Activated naive CD8-positive, alpha-beta T cell treated with anti-CD3 and anti-CD28 coated beads, Interleukin-2, amount 10 ng/mL, durations not matched to agents 7 days and 5 days (primary cell): ENCODE data around the gene DENND5B. TPM values are rescaled to one million over a fixed set of nuclear protein-coding genes. Genes with fewer than 3 reads are reported as not detected.
"Not testable (repeated sequence)": the region's sequence is repeated elsewhere in the genome, so short reads cannot be mapped to it uniquely, and the experiment has no call there.

Experiments used
- ATAC-seq: fragments of 150-1000 bp; cut with Tn5 transposase; one replicate; pipeline ENCODE4 v1.10.0; 2021; ENCODE audit warnings: low read depth, moderate library complexity
- POLR2A ChIA-PET: fragments of 350-600 bp; sonication (Branson Sonifier 250); formaldehyde crosslinking; loops from one replicate; lab custom pipeline; 2021; ENCODE audit warnings: antibody characterized with exemption; lab: Charles Lee
- DNase-seq: peaks from one replicate; pipeline ENCODE4 v3.0.0; 2021
- H3K27ac Mint-ChIP-seq: one replicate; pipeline ENCODE4 v1.8.0; 2022; ENCODE audit warnings: mild to moderate bottlenecking, mixed read lengths
- H3K27me3 Mint-ChIP-seq: one replicate; pipeline ENCODE4 v1.8.0; 2022; ENCODE audit warnings: mild to moderate bottlenecking, moderate library complexity, mixed read lengths
- H3K36me3 Mint-ChIP-seq: one replicate; pipeline ENCODE4 v1.8.0; 2021; ENCODE audit warnings: mild to moderate bottlenecking, mixed read lengths
- H3K4me1 Mint-ChIP-seq: one replicate; pipeline ENCODE4 v1.8.0; 2021; ENCODE audit warnings: mixed read lengths
- H3K4me3 Mint-ChIP-seq: one replicate; pipeline ENCODE4 v1.8.0; 2022; ENCODE audit warnings: mild to moderate bottlenecking, moderate library complexity, mixed read lengths
- H3K9me3 Mint-ChIP-seq: one replicate; pipeline ENCODE4 v1.8.0; 2021; ENCODE audit warnings: mixed read lengths
- total RNA-seq, 2 experiments: library from RNA; stranded (reverse); gene quantifications; one replicate each; pipeline ENCODE4 v1.2.3, GENCODE V29; 2021

DENND5B gene
- total RNA-seq, 2 experiments from 2014 or later, result 0.33 to 0.34 TPM

GRCh38 chr12:31479516-31480210 lies 111.3 kb downstream of the DENND5B start:
- Mint-ChIP-seq H3K27ac (no peak overlapping the region), H3K27me3 (peaks cover 3% of the 10 kb centered on the region), H3K9me3 (no peaks in the 10 kb centered on the region), H3K36me3 (no peaks in the 10 kb centered on the region), H3K4me3 (no peak overlapping the region), H3K4me1 (no peaks in the 10 kb centered on the region)
- POLR2A ChIA-PET, result no interaction called here
- ATAC-seq (no peak), DNase-seq (no peak)

- no peak for ATAC-seq
- no peaks in the 10 kb centered on the region for H3K36me3 Mint-ChIP-seq
- H3K27ac Mint-ChIP-seq, result no peak overlapping the region
- no peak overlapping the region for H3K4me3 Mint-ChIP-seq
- POLR2A ChIA-PET, result no interaction called here
- no peaks in the 10 kb centered on the region for H3K9me3 Mint-ChIP-seq
- no peak for DNase-seq
- H3K4me1 Mint-ChIP-seq, result no peaks in the 10 kb centered on the region
- peaks cover 5% of the 10 kb centered on the region for H3K27me3 Mint-ChIP-seq
These were observed 112.0 kb downstream of the DENND5B start for GRCh38 chr12:31478898-31479297.

GRCh38 chr12:31478425-31478824 lies 112.5 kb downstream of the DENND5B start:
- POLR2A ChIA-PET, result no interaction called here
- Mint-ChIP-seq H3K36me3 (no peaks in the 10 kb centered on the region), H3K9me3 (no peaks in the 10 kb centered on the region), H3K4me3 (no peak overlapping the region), H3K27ac (no peak overlapping the region), H3K4me1 (no peaks in the 10 kb centered on the region), H3K27me3 (peaks cover 5% of the 10 kb centered on the region)
- DNase-seq (no peak), ATAC-seq (no peak)

GRCh38 chr12:31477687-31478086 lies 113.2 kb downstream of the DENND5B start:
- Mint-ChIP-seq H3K4me1 (no peaks in the 10 kb centered on the region), H3K9me3 (no peaks in the 10 kb centered on the region), H3K27ac (no peak overlapping the region), H3K36me3 (no peaks in the 10 kb centered on the region), H3K4me3 (no peak overlapping the region), H3K27me3 (peaks cover 5% of the 10 kb centered on the region)
- POLR2A ChIA-PET, result no interaction called here
- ATAC-seq (no peak), DNase-seq (no peak)

GRCh38 chr12:31476437-31476836 lies 114.5 kb downstream of the DENND5B start:
- no peaks in the 10 kb centered on the region for H3K36me3 Mint-ChIP-seq
- H3K4me3 Mint-ChIP-seq, result no peak overlapping the region
- peaks cover 5% of the 10 kb centered on the region for H3K27me3 Mint-ChIP-seq
- ATAC-seq (no peak), DNase-seq (no peak)
- no peaks in the 10 kb centered on the region for H3K4me1 Mint-ChIP-seq
- no peaks in the 10 kb centered on the region for H3K9me3 Mint-ChIP-seq
- no peak overlapping the region for H3K27ac Mint-ChIP-seq
- POLR2A ChIA-PET, result no interaction called here

GRCh38 chr12:31475610-31476009 lies 115.3 kb downstream of the DENND5B start:
- ATAC-seq, H3K4me1 Mint-ChIP-seq, H3K4me3 Mint-ChIP-seq, POLR2A ChIA-PET, H3K9me3 Mint-ChIP-seq, DNase-seq, H3K27ac Mint-ChIP-seq, H3K36me3 Mint-ChIP-seq, H3K27me3 Mint-ChIP-seq: not testable (repeated sequence)

GRCh38 chr12:31474751-31475150 lies 116.2 kb downstream of the DENND5B start:
- POLR2A ChIA-PET, result no interaction called here
- H3K27me3 Mint-ChIP-seq, result peaks cover 5% of the 10 kb centered on the region
- no peak overlapping the region for H3K4me3 Mint-ChIP-seq
- H3K27ac Mint-ChIP-seq, result no peak overlapping the region
- no peaks in the 10 kb centered on the region for H3K9me3 Mint-ChIP-seq
- H3K4me1 Mint-ChIP-seq, result no peaks in the 10 kb centered on the region
- H3K36me3 Mint-ChIP-seq, result no peaks in the 10 kb centered on the region
- DNase-seq (no peak), ATAC-seq (no peak)

- Mint-ChIP-seq H3K27ac (no peak overlapping the region), H3K4me1 (no peaks in the 10 kb centered on the region), H3K9me3 (peaks cover 1% of the 10 kb centered on the region), H3K36me3 (no peaks in the 10 kb centered on the region), H3K4me3 (no peak overlapping the region), H3K27me3 (peaks cover 2% of the 10 kb centered on the region)
- POLR2A ChIA-PET, result no interaction called here
- ATAC-seq, result no peak
- DNase-seq, result no peak
These were observed 119.1 kb downstream of the DENND5B start for GRCh38 chr12:31471823-31472222.

GRCh38 chr12:31471051-31471450 lies 119.9 kb downstream of the DENND5B start:
- DNase-seq (no peak), ATAC-seq (no peak)
- H3K36me3 Mint-ChIP-seq, result no peaks in the 10 kb centered on the region
- peaks cover 1% of the 10 kb centered on the region for H3K9me3 Mint-ChIP-seq
- peaks cover 2% of the 10 kb centered on the region for H3K27me3 Mint-ChIP-seq
- POLR2A ChIA-PET, result no interaction called here
- no peak overlapping the region for H3K4me3 Mint-ChIP-seq
- H3K27ac Mint-ChIP-seq, result no peak overlapping the region
- no peaks in the 10 kb centered on the region for H3K4me1 Mint-ChIP-seq

GRCh38 chr12:31470459-31470858 lies 120.5 kb downstream of the DENND5B start:
- no peak overlapping the region for H3K4me3 Mint-ChIP-seq
- H3K4me1 Mint-ChIP-seq, result no peaks in the 10 kb centered on the region
- H3K27ac Mint-ChIP-seq, result no peak overlapping the region
- H3K36me3 Mint-ChIP-seq, result no peaks in the 10 kb centered on the region
- POLR2A ChIA-PET, result no interaction called here
- DNase-seq (no peak), ATAC-seq (no peak)
- peaks cover 1% of the 10 kb centered on the region for H3K9me3 Mint-ChIP-seq
- H3K27me3 Mint-ChIP-seq, result peaks cover 2% of the 10 kb centered on the region

GRCh38 chr12:31466768-31467167 lies 124.2 kb downstream of the DENND5B start:
- ATAC-seq (no peak), DNase-seq (no peak)
- H3K27me3 Mint-ChIP-seq, result no peaks in the 10 kb centered on the region
- H3K27ac Mint-ChIP-seq, result no peak overlapping the region
- no peak overlapping the region for H3K4me3 Mint-ChIP-seq
- POLR2A ChIA-PET, result no interaction called here
- H3K36me3 Mint-ChIP-seq, result no peaks in the 10 kb centered on the region
- peaks cover 1% of the 10 kb centered on the region for H3K9me3 Mint-ChIP-seq
- H3K4me1 Mint-ChIP-seq, result no peaks in the 10 kb centered on the region

GRCh38 chr12:31465002-31465401 lies 125.9 kb downstream of the DENND5B start:
- H3K27ac Mint-ChIP-seq, result no peak overlapping the region
- POLR2A ChIA-PET, result no interaction called here
- DNase-seq (no peak), ATAC-seq (no peak)
- H3K27me3 Mint-ChIP-seq, result no peaks in the 10 kb centered on the region
- H3K9me3 Mint-ChIP-seq, result peaks cover 1% of the 10 kb centered on the region
- H3K36me3 Mint-ChIP-seq, result no peaks in the 10 kb centered on the region
- H3K4me3 Mint-ChIP-seq, result no peak overlapping the region
- H3K4me1 Mint-ChIP-seq, result no peaks in the 10 kb centered on the region

- no peak for DNase-seq
- no peak for ATAC-seq
- no peak overlapping the region for H3K4me3 Mint-ChIP-seq
- no peaks in the 10 kb centered on the region for H3K9me3 Mint-ChIP-seq
- H3K27me3 Mint-ChIP-seq, result peaks cover 2% of the 10 kb centered on the region
- POLR2A ChIA-PET, result no interaction called here
- no peak overlapping the region for H3K27ac Mint-ChIP-seq
- no peaks in the 10 kb centered on the region for H3K36me3 Mint-ChIP-seq
- no peaks in the 10 kb centered on the region for H3K4me1 Mint-ChIP-seq
These were observed 130.9 kb downstream of the DENND5B start for GRCh38 chr12:31460024-31460423.

- Mint-ChIP-seq H3K9me3 (no peaks in the 10 kb centered on the region), H3K27me3 (peaks cover 2% of the 10 kb centered on the region), H3K4me1 (no peaks in the 10 kb centered on the region), H3K4me3 (no peak overlapping the region), H3K27ac (no peak overlapping the region), H3K36me3 (no peaks in the 10 kb centered on the region)
- POLR2A ChIA-PET, result no interaction called here
- ATAC-seq, result no peak
- DNase-seq, result no peak
These were observed 134.4 kb downstream of the DENND5B start for GRCh38 chr12:31456562-31456961.
